ENCODE measurements around the gene ADGRB3.
"Not testable (repeated sequence)": the region's sequence is repeated elsewhere in the genome, so short reads cannot be mapped to it uniquely, and the experiment has no call there.

ADGRB3 gene

DNA sequence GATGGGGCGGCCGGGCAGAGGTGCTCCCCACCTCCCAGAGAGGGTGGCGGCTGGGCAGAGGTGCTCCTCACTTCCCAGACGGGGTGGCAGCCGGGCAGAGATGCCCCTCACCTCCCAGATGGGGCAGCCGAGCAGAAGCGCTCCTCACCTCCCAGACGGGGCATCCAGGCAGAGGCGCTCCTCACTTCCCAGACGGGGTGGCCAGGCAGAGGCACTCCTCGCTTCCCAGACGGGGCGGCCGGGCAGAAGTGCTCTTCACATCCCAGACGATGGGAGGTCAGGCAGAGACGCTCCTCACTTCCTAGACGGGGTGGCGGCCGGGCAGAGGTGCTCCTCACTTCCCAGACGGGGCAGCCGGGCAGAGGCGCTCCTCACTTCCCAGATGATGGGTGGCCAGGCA lies 798.0 kb downstream of the ADGRB3 start:
- DNase-seq (ENCODE audit: low read depth): not testable (repeated sequence)

- DNase-seq (ENCODE audit: low read depth): no peak
These were observed 803.0 kb downstream of the ADGRB3 start for GRCh38 chr6:69438113-69438512.
